Mesenchymal stem cell (in vitro differentiated cells and primary cell): ENCODE measurements around the gene RPS25. TPM values are rescaled to one million over a fixed set of nuclear protein-coding genes. Genes with fewer than 3 reads are reported as not detected.

Experiments used
- DNase-seq: peaks from one replicate; pipeline ENCODE4 v3.0.0-alpha.2; 2013
- H2AFZ ChIP-seq: one replicate; pipeline ENCODE4 v1.6.1; 2013; ENCODE audit warnings: low read depth, mild to moderate bottlenecking, control low read depth, inconsistent platforms, low read length, moderate library complexity
- H2AK5ac ChIP-seq: 2 replicates; pipeline ENCODE4 v1.6.1; 2013; ENCODE audit warnings: low read length, moderate library complexity, mild to moderate bottlenecking, inconsistent platforms; ENCODE audit not compliant: severe bottlenecking
- H2BK120ac ChIP-seq: one replicate; pipeline ENCODE4 v1.6.1; 2013; ENCODE audit warnings: low read depth, mild to moderate bottlenecking, inconsistent platforms, low read length, moderate library complexity
- H2BK12ac ChIP-seq, 2 experiments: one replicate each; pipeline ENCODE4 v1.6.1; 2013; ENCODE audit warnings: inconsistent platforms in 2 of 2, low read length in 2 of 2, mild to moderate bottlenecking in 2 of 2, moderate library complexity in 2 of 2, control low read depth in 1 of 2
- H2BK15ac ChIP-seq: one replicate; pipeline ENCODE4 v1.6.1; 2013; ENCODE audit warnings: mild to moderate bottlenecking, low read depth, inconsistent platforms; ENCODE audit not compliant: poor library complexity, severe bottlenecking
- H2BK5ac ChIP-seq: 2 replicates; pipeline ENCODE4 v1.6.1; 2013; ENCODE audit warnings: low read depth, mild to moderate bottlenecking, low read length, control low read depth, inconsistent platforms; ENCODE audit not compliant: poor library complexity, severe bottlenecking
- H3K14ac ChIP-seq, 2 experiments: one replicate each; pipeline ENCODE4 v1.6.1; 2013; ENCODE audit warnings: inconsistent platforms in 2 of 2, low read length in 2 of 2, control low read depth in 1 of 2, mild to moderate bottlenecking in 1 of 2, moderate library complexity in 1 of 2
- H3K18ac ChIP-seq, 2 experiments: one replicate each; pipeline ENCODE4 v1.6.1; 2013; ENCODE audit warnings: inconsistent platforms in 2 of 2, low read length in 2 of 2, control low read depth in 1 of 2, low read depth in 1 of 2, mild to moderate bottlenecking in 1 of 2
- H3K23ac ChIP-seq, 2 experiments: one replicate each; pipeline ENCODE4 v1.6.1; 2013; ENCODE audit warnings: inconsistent platforms in 2 of 2, low read length in 2 of 2, mild to moderate bottlenecking in 2 of 2, moderate library complexity in 2 of 2, control low read depth in 1 of 2
- H3K27ac ChIP-seq: 2 replicates; pipeline ENCODE4 v1.5.1; 2013; ENCODE audit warnings: mild to moderate bottlenecking, moderate library complexity, low read length, control low read depth, inconsistent platforms; ENCODE audit not compliant: poor library complexity, severe bottlenecking
- H3K27me3 ChIP-seq, 2 experiments: 2 replicates each; pipeline versions ENCODE4 v1.6.1 to v1.7.0; 2013; ENCODE audit warnings: low read length in 2 of 2, mild to moderate bottlenecking in 2 of 2, moderate library complexity in 2 of 2, control low read depth in 1 of 2, inconsistent platforms in 1 of 2; ENCODE audit not compliant: control insufficient read depth in 1 of 2, insufficient read depth in 1 of 2
- H3K36me3 ChIP-seq, 2 experiments: 2 replicates each; pipeline versions ENCODE4 v1.6.1 to v1.7.0; 2013; ENCODE audit warnings: low read length in 2 of 2, control low read depth in 1 of 2, inconsistent platforms in 1 of 2, low read depth in 1 of 2, mild to moderate bottlenecking in 1 of 2; ENCODE audit not compliant: insufficient read depth in 2 of 2, control insufficient read depth in 1 of 2
- H3K4ac ChIP-seq, 2 experiments: one replicate each; pipeline ENCODE4 v1.6.1; 2013; ENCODE audit warnings: inconsistent platforms in 2 of 2, low read length in 2 of 2, mild to moderate bottlenecking in 2 of 2, moderate library complexity in 2 of 2, control low read depth in 1 of 2, low read depth in 1 of 2
- H3K4me1 ChIP-seq: 2 replicates; pipeline ENCODE4 v1.6.1; 2013; ENCODE audit warnings: low read depth, low read length, control low read depth; ENCODE audit not compliant: control insufficient read depth, insufficient read depth
- H3K4me2 ChIP-seq: 2 replicates; pipeline ENCODE4 v1.6.1; 2013; ENCODE audit warnings: low read length, mild to moderate bottlenecking, inconsistent platforms; ENCODE audit not compliant: poor library complexity, severe bottlenecking
- H3K4me3 ChIP-seq, 2 experiments: 2 replicates each; pipeline versions ENCODE4 v1.5.1 to v1.7.0; 2013; ENCODE audit warnings: low read length in 2 of 2, mild to moderate bottlenecking in 2 of 2, control low read depth in 1 of 2, low read depth in 1 of 2; ENCODE audit not compliant: insufficient read depth in 1 of 2
- H3K79me1 ChIP-seq: replicated peaks from 2 replicates; pipeline ENCODE4 v1.6.1; 2013; ENCODE audit warnings: mild to moderate bottlenecking, control low read depth, low read length, inconsistent platforms; ENCODE audit not compliant: poor library complexity, severe bottlenecking
- H3K9ac ChIP-seq: 2 replicates; pipeline ENCODE4 v1.7.0; 2013; ENCODE audit warnings: mild to moderate bottlenecking, low read length, moderate library complexity
- H3K9me3 ChIP-seq: 2 replicates; pipeline ENCODE4 v1.7.0; 2013; ENCODE audit warnings: mild to moderate bottlenecking, low read length; ENCODE audit not compliant: control insufficient read depth
- H4K8ac ChIP-seq: one replicate; pipeline ENCODE4 v1.6.1; 2013; ENCODE audit warnings: inconsistent platforms, mild to moderate bottlenecking, low read length, moderate library complexity
- H4K91ac ChIP-seq: one replicate; pipeline ENCODE4 v1.6.1; 2013; ENCODE audit warnings: mild to moderate bottlenecking, low read length, inconsistent platforms
- WGBS: methylation state at CpG from one replicate; pipeline ENCODE4 v1.1.7; 2013; ENCODE audit warnings: mixed read lengths; 5-methylcytosine and 5-hydroxymethylcytosine counted together
- polyA plus RNA-seq, 2 experiments: library from polyadenylated mRNA; stranded (reverse); fragments of 200-250 nt; gene quantifications; one replicate each; pipeline ENCODE4 v1.2.3, GENCODE V29; 2013

The RPS25 gene
- polyA plus RNA-seq (2013, experiment 1 of 2): 1,955 TPM
- 1,914 TPM for polyA plus RNA-seq (2013, experiment 2 of 2)

DNA sequence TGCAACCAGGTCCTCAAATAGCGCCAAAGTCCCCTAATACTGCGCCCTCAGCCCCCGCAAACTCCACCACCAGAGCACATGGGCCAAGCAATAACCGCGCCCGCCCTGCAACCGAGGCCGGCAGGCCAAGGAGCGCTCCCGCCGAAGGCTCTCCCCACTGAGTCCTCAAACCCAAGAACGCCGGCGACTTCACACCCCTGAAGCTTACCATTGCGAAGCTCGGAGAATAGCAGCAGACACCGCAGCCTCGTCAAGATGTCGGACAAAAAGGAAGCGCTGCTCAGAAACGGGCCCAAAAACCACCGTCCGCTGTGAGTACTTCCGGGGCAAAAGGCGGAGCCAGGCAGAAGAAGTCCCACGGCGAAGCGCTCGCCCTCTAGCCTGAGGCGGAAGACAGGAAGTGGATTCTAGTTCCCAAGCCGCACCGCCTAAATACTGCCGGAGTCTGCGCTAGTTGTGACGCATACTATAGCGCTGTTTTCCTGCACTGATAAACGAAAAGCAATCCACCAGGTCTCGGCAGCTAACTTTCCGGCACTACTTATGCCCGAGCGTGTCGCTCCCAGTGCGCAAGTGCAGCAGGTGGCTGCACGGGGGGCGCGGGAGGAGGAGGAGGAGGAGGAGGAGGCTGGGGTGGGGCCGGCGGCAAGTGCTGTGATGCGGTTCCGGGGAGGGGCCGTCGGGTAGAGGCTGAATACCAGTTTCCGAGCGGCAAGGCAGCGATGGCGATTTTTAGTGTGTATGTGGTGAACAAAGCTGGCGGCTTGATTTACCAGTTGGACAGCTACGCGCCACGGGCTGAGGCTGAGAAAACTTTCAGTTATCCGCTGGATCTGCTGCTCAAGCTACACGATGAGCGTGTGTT lies at the start of gene RPS25, which contains the start of gene TRAPPC4:
Gene RPS25, minus strand, starts transcription at position 270 of the 865 bp plus-strand sequence. Its CDS starts 59 bp downstream, at position 211.
Gene TRAPPC4, plus strand, starts transcription at position 693 of the 865 bp plus-strand sequence. Its CDS starts 30 bp downstream, at position 723.
- Histone ChIP-seq H2BK12ac (peak within 1 kb of the TSS; percentile 39 to 76), H2BK15ac (peak within 1 kb of the TSS; percentile 26), H3K9me3 (no peaks in the 10 kb centered on the region), H2AK5ac (peak within 1 kb of the TSS; percentile 93), H3K4me3 (peak within 1 kb of the TSS; percentile 85 to 99), H2BK5ac (no peak within 1 kb of the TSS), H3K14ac (peak within 1 kb of the TSS in 1 of 2 experiments; percentile 97), H2BK120ac (peak within 1 kb of the TSS; percentile 43), H3K9ac (peak within 1 kb of the TSS; percentile 98), H3K4me1 (peaks cover 12% of the 10 kb centered on the region), H3K23ac (peak within 1 kb of the TSS in 1 of 2 experiments; percentile 79), H3K27ac (peak within 1 kb of the TSS; percentile 98), H3K79me1 (no peaks in the 10 kb centered on the region), H3K4ac (peak within 1 kb of the TSS; percentile 81 to 96), H3K4me2 (peak within 1 kb of the TSS; percentile 86), H4K8ac (peak within 1 kb of the TSS; percentile 99), H4K91ac (peak within 1 kb of the TSS; percentile 96), H3K36me3 (peaks cover 35 to 62% of the 10 kb centered on the region in 2 experiments), H3K18ac (peak within 1 kb of the TSS; percentile 98), H2AFZ (peak within 1 kb of the TSS; percentile 91), H3K27me3 (no peaks in the 10 kb centered on the region)
- under 1% methylated on average over 62 of the region's 63 CpGs for WGBS
- DNase-seq: peak; percentile 97

DNA sequence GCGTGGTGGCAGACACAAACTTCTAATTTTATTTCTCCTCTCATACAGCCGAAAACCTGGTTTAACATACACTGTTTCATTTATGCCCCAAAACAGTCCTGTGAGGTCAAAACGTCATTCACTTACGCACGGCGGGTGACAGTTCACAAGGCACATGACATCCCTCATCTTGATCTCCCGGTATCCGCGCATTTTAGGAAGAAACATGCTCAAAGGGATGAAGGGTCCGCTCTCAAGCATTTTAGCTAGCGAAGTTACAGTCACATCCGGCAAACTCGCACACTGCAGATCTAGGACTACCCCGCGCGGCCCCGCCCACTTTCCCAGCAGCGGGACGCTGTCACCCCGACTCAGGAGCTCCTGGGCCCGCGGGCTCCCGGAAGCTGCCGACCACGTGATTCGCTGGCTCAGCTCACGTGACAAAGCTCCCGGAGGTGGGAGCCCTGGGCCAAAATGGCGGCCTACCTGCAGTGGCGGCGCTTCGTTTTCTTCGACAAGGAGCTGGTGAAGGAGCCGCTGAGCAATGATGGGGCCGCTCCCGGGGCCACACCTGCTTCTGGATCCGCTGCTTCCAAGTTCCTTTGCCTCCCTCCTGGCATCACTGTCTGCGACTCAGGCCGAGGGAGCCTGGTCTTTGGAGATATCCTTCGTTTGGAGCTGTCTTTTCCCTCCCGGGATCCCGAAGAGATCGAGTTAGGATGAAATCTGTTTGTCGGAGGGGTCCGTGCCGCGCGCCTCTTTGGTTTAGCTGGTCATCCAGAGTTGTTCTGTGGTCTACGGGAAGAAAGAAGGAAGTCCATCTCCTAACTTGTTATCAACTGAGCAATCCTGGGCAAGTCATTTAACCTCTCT lies 49.5 kb upstream of the RPS25 start, which contains the start of gene VPS11:
Gene VPS11, plus strand, starts transcription at position 448 of the 852 bp plus-strand sequence. Its CDS starts 6 bp downstream, at position 454.
- H2BK15ac ChIP-seq: no peak within 1 kb of the TSS
- under 1% methylated on average over 48 of the region's 49 CpGs for WGBS

DNA sequence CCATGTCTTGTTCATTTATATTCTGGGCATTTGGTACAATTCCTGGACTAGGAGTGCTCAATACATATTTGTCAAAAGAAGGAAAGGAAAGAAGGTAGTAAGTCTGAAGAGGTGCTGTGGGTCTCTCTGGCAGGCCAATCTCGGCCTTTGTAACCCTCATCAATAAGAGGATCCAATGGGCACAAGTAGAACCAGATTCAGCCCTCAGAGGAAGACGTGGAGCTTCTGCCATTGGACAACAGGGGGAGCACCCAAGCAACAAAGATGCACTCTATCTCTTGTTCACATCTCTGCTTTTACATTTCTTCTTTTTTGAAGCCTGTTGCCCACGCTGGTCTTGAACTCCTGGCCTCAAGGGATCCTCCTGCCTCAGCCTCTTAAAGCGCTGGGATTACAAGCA lies 47.2 kb upstream of the RPS25 start:
- Histone ChIP-seq H3K4ac (no peak overlapping the region), H3K79me1 (peaks cover 16% of the 10 kb centered on the region), H2BK120ac (no peak overlapping the region), H3K9me3 (no peaks in the 10 kb centered on the region), H2BK5ac (no peak overlapping the region), H4K91ac (no peak overlapping the region), H2BK15ac (no peak overlapping the region), H2BK12ac (no peak overlapping the region), H3K18ac (no peak overlapping the region), H3K4me1 (peaks cover 3% of the 10 kb centered on the region), H3K14ac (no peak overlapping the region), H2AK5ac (no peak overlapping the region), H4K8ac (no peak overlapping the region), H2AFZ (no peak overlapping the region), H3K27ac (no peak overlapping the region), H3K9ac (no peak overlapping the region), H3K4me3 (no peak overlapping the region), H3K23ac (no peak overlapping the region), H3K36me3 (peaks cover 3 to 14% of the 10 kb centered on the region in 2 experiments), H3K4me2 (no peak overlapping the region), H3K27me3 (no peaks in the 10 kb centered on the region)
- WGBS: 58% methylated on average over 4 of the region's 4 CpGs
- DNase-seq: peak; percentile 62

More for the DNA sequence above, 49.5 kb upstream of the RPS25 start, which contains the start of gene VPS11:
- Histone ChIP-seq H4K8ac (peak within 1 kb of the TSS; percentile 77), H2AFZ (peak within 1 kb of the TSS; percentile 100), H3K4ac (peak within 1 kb of the TSS; percentile 19 to 96), H2BK120ac (no peak within 1 kb of the TSS), H3K4me1 (peaks cover 3% of the 10 kb centered on the region), H3K9ac (peak within 1 kb of the TSS; percentile 98), H3K9me3 (no peaks in the 10 kb centered on the region), H3K4me3 (peak within 1 kb of the TSS; percentile 84 to 98), H3K18ac (peak within 1 kb of the TSS; percentile 23 to 97), H3K23ac (peak within 1 kb of the TSS in 1 of 2 experiments; percentile 72), H3K27ac (peak within 1 kb of the TSS; percentile 64), H2BK12ac (peak within 1 kb of the TSS in 1 of 2 experiments; percentile 42), H2AK5ac (no peak within 1 kb of the TSS), H3K36me3 (peaks cover 19 to 30% of the 10 kb centered on the region in 2 experiments), H3K4me2 (peak within 1 kb of the TSS; percentile 71), H2BK5ac (peak within 1 kb of the TSS; percentile 48), H3K79me1 (peaks cover 21% of the 10 kb centered on the region), H3K14ac (peak within 1 kb of the TSS in 1 of 2 experiments; percentile 95), H4K91ac (peak within 1 kb of the TSS; percentile 36), H3K27me3 (no peaks in the 10 kb centered on the region)
- DNase-seq: peak; percentile 97
